HepG2 (cell line): ENCODE results near the gene SH3BGRL2. TPM values are rescaled to one million over a fixed set of nuclear protein-coding genes. Genes with fewer than 3 reads are reported as not detected.
A peak's percentile ranks its signal among the peaks of the same experiment; 100 is the strongest.

ENCODE experiments used
- AHDC1 ChIP-seq: sonication (generic); formaldehyde crosslinking; IDR thresholded peaks from 2 replicates; pipeline ENCODE4 v1.5.1; 2020; ENCODE audit warnings: mild to moderate bottlenecking, missing genetic modification reagents, borderline replicate concordance
- ATF7-NPFF ChIP-seq: sonication (generic); formaldehyde crosslinking; IDR thresholded peaks from 2 replicates; pipeline ENCODE4 v1.8.1; 2023; ENCODE audit warnings: mild to moderate bottlenecking, low read depth, missing genetic modification reagents, moderate library complexity
- CEBPG ChIP-seq: IDR thresholded peaks from 2 replicates; pipeline ENCODE4 v1.6.1; 2016
- E2F1 ChIP-seq: sonication (generic); formaldehyde crosslinking; IDR thresholded peaks from 2 replicates; pipeline ENCODE4 v1.5.0; 2020; ENCODE audit warnings: missing genetic modification reagents
- GTF3A ChIP-seq: sonication (generic); formaldehyde crosslinking; conservative IDR thresholded peaks from 2 replicates; pipeline ENCODE4 v1.4.0; 2020; ENCODE audit warnings: mild to moderate bottlenecking, missing genetic modification reagents
- HMG20A ChIP-seq: IDR thresholded peaks from 2 replicates; pipeline ENCODE4 v1.6.1; 2016; ENCODE audit warnings: borderline replicate concordance
- MAFG ChIP-seq: sonication (generic); formaldehyde crosslinking; IDR thresholded peaks from 2 replicates; pipeline ENCODE4 v1.5.1; 2020; ENCODE audit warnings: mild to moderate bottlenecking, missing genetic modification reagents
- NFE2 ChIP-seq: sonication (generic); formaldehyde crosslinking; IDR thresholded peaks from 2 replicates; pipeline ENCODE4 v1.4.0; 2020; ENCODE audit warnings: missing genetic modification reagents
- NR2F6 ChIP-seq, 2 experiments: IDR thresholded peaks; 2 replicates each; pipeline ENCODE4 v1.6.1; 2016; ENCODE audit warnings: antibody characterized with exemption in 1 of 2, mild to moderate bottlenecking in 1 of 2
- SIN3B ChIP-seq: fragments of 150-350 bp; IDR thresholded peaks from 2 replicates; pipeline ENCODE4 v1.6.1; 2014; ENCODE audit warnings: low read length
- SRSF4 ChIP-seq: fragments of 200-400 bp; formaldehyde crosslinking; IDR thresholded peaks from one replicate; pipeline ENCODE4 v1.6.1; 2018; ENCODE audit warnings: mild to moderate bottlenecking, low read depth, low read length, moderate library complexity; ENCODE audit not compliant: poor library complexity, severe bottlenecking
- SYNCRIP ChIP-seq: fragments of 200-400 bp; formaldehyde crosslinking; IDR thresholded peaks from 2 replicates; pipeline ENCODE4 v1.6.1; 2018; ENCODE audit warnings: mild to moderate bottlenecking, low read depth, low read length; ENCODE audit not compliant: insufficient read depth
- TIGD3 ChIP-seq: sonication (generic); formaldehyde crosslinking; IDR thresholded peaks from 2 replicates; pipeline ENCODE4 v1.5.1; 2020; ENCODE audit warnings: mild to moderate bottlenecking, missing genetic modification reagents, borderline replicate concordance
- ZBTB39 ChIP-seq: sonication (generic); formaldehyde crosslinking; IDR thresholded peaks from 2 replicates; pipeline ENCODE4 v1.5.0; 2020; ENCODE audit warnings: missing genetic modification reagents
- ZBTB42 ChIP-seq: sonication (generic); formaldehyde crosslinking; IDR thresholded peaks from 2 replicates; pipeline ENCODE4 v1.5.0; 2020; ENCODE audit warnings: mild to moderate bottlenecking, missing genetic modification reagents
- ZBTB7A ChIP-seq: sonication (generic); formaldehyde crosslinking; IDR thresholded peaks from 2 replicates; pipeline ENCODE4 v1.8.0; 2022; ENCODE audit warnings: mild to moderate bottlenecking, missing genetic modification reagents
- ZNF3 ChIP-seq: IDR thresholded peaks from 2 replicates; pipeline ENCODE4 v1.7.0; 2017; ENCODE audit warnings: inconsistent platforms
- ZNF343 ChIP-seq: sonication (generic); formaldehyde crosslinking; IDR thresholded peaks from 2 replicates; pipeline ENCODE4 v1.4.0; 2020; ENCODE audit warnings: mild to moderate bottlenecking, missing genetic modification reagents
- ZNF713 ChIP-seq: sonication (generic); formaldehyde crosslinking; IDR thresholded peaks from 2 replicates; pipeline ENCODE4 v1.4.0; 2020; ENCODE audit warnings: mild to moderate bottlenecking, missing genetic modification reagents
- ZNF737 ChIP-seq: sonication (generic); formaldehyde crosslinking; IDR thresholded peaks from 2 replicates; pipeline ENCODE4 v1.5.0; 2020; ENCODE audit warnings: missing genetic modification reagents, mild to moderate bottlenecking, borderline replicate concordance
- ZNF768 ChIP-seq: sonication (generic); formaldehyde crosslinking; IDR thresholded peaks from 2 replicates; pipeline ENCODE4 v1.4.0; 2020; ENCODE audit warnings: missing genetic modification reagents
- ZNF790 ChIP-seq: sonication (generic); formaldehyde crosslinking; IDR thresholded peaks from 2 replicates; pipeline ENCODE4 v1.8.0; 2022; ENCODE audit warnings: missing genetic modification reagents, mild to moderate bottlenecking, borderline replicate concordance
- polyA plus RNA-seq, 8 experiments: library from polyadenylated mRNA; depleted of rRNA in 3 of 8; stranded (reverse) in 7 of 8; unstranded in 1 of 8; fragments of >200 nt; fragmentation: Illumina TruSeq in 4 of 8; extraction: Trizol in 4 of 8; gene quantifications; 2 replicates each; pipeline versions ENCODE4 v1.2.1 to v1.2.3, GENCODE V29; 2011 to 2016; ENCODE audit warnings: low read depth in 4 of 8, missing spikeins in 1 of 8, mixed read lengths in 1 of 8; ENCODE audit not compliant: insufficient read depth in 1 of 8
- total RNA-seq, 5 experiments: library from RNA; depleted of rRNA; stranded (reverse); fragments of >200 nt; fragmentation: Illumina TruSeq; extraction: Trizol; gene quantifications; 2 replicates each; pipeline ENCODE4 v1.2.3, GENCODE V29; 2016; ENCODE audit warnings: low read depth in 1 of 5

The SH3BGRL2 gene
- total and polyA plus RNA-seq, 2 of the 13 experiments (the other 11 are each of a cell fraction or from before 2014, with no cell fraction given): 10.9 to 28.8 TPM

GRCh38 chr6:79617518-79617941, 13.6 kb upstream of the SH3BGRL2 start (continued):
- TF ChIP-seq AHDC1 (CRISPR knock-in tag) (peak; percentile 92; the same call in 1 of the 2 replicates), GTF3A (CRISPR knock-in tag) (no peak), NFE2 (CRISPR knock-in tag) (no peak), ZNF713 (CRISPR knock-in tag) (no peak), ZNF3 (CRISPR knock-in tag) (no peak), CEBPG (CRISPR knock-in tag) (peak; percentile 67), ZNF343 (CRISPR knock-in tag) (no peak), NR2F6 (IDR thresholded peaks at IDR 0.05) (no peak), NR2F6 (CRISPR knock-in tag; IDR thresholded peaks at IDR 0.05) (no peak), ZNF737 (CRISPR knock-in tag) (no peak), TIGD3 (CRISPR knock-in tag) (no peak), E2F1 (no peak), ZNF768 (no peak), SYNCRIP (no peak), MAFG (CRISPR knock-in tag) (no peak), SRSF4 (no peak), HMG20A (CRISPR knock-in tag) (peak; percentile 39; the same call in 1 of the 2 replicates), ZBTB7A (no peak), ZBTB39 (CRISPR knock-in tag) (no peak), ATF7-NPFF (CRISPR knock-in tag) (no peak), SIN3B (no peak), ZNF790 (no peak), ZBTB42 (CRISPR knock-in tag) (no peak)
